ENCODE results near the gene MPND. TPM values are rescaled to one million over a fixed set of nuclear protein-coding genes. Genes with fewer than 3 reads are reported as not detected.
A peak's percentile ranks its signal among the peaks of the same experiment; 100 is the strongest.

MPND gene
- total RNA-seq, 4 donors from 2014 or later = 5.3 to 9.2 (median 7.6) TPM

DNA sequence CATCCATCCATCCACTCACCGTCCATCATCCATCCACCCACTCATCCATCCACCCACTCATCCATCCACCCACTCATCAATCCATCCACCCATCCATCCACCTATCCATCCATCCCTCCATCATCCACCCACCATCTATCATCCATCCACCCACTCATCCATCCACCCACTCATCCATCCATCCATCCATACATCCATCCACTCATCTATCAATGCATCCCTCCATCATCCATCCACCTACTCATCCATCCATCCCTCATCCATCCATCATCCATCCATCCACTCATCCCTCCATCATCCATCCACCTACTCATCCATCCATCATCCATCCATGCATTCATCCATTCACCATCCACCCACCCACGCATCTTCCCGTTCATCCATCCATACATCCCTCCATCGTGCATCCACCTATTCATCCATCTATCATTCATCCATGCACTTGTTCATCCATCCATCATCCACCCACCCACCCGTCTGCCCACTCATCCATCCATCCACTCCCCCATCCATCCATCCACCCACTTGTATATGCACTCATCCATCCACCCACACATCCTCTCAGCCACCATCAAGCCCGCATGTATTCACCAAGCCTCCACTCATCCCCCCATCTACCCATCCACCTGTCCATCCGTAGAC is 8.3 kb upstream of the MPND start:
- intact Hi-C loops (cut with DNase I) = no loop called here
- Histone ChIP-seq H3K4me1 (peaks cover 5 to 17% (median 13%) of the 10 kb centered on the region in 4 donors), H3K36me3 (no peaks in the 10 kb centered on the region), H3K27me3 (no peaks in the 10 kb centered on the region), H3K27ac (replicated peaks in 1 of 4) (no peak overlapping the region), H3K4me3 (no peak overlapping the region), H3K9me3 (no peaks in the 10 kb centered on the region)
- WGBS = 96% methylated on average over 7 of the region's 7 CpGs
- no peak for DNase-seq (ENCODE audit: extremely low spot score)
- TF ChIP-seq EP300 (IDR thresholded peaks at IDR 0.05) (no peak), POLR2AphosphoS5 (IDR thresholded peaks at IDR 0.05) (no peak)

DNA sequence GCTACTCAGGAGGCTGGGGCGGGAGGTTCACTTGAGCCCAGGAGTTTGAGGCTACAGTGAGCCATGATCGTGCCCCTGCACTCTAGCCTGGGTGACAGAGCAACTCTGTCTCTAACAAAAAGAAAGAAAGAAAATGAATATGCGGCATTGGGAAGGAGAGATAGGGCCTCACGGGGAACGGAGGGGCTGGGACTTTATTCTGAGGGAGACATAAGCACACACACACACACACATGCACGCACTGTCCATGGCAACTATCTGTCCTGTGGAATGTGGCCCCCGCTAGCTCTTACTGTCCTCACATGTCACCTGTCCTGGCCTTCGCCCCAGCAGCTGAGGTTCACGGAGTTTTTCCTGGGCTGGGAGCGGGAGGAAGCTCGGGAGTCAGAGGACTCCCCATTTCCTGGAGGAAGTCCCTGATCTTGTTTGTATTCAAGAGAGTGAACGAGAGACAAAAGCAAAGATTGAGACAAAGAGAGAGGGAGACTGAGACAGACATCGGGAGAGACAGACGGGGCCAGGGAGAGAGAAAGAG is 5.4 kb upstream of the MPND start:
- intact Hi-C loops (cut with DNase I) = no loop called here
- TF ChIP-seq EP300 (IDR thresholded peaks at IDR 0.05) = no peak
- TF ChIP-seq, protein P1, sequence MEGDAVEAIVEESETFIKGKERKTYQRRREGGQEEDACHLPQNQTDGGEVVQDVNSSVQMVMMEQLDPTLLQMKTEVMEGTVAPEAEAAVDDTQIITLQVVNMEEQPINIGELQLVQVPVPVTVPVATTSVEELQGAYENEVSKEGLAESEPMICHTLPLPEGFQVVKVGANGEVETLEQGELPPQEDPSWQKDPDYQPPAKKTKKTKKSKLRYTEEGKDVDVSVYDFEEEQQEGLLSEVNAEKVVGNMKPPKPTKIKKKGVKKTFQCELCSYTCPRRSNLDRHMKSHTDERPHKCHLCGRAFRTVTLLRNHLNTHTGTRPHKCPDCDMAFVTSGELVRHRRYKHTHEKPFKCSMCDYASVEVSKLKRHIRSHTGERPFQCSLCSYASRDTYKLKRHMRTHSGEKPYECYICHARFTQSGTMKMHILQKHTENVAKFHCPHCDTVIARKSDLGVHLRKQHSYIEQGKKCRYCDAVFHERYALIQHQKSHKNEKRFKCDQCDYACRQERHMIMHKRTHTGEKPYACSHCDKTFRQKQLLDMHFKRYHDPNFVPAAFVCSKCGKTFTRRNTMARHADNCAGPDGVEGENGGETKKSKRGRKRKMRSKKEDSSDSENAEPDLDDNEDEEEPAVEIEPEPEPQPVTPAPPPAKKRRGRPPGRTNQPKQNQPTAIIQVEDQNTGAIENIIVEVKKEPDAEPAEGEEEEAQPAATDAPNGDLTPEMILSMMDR (IDR thresholded peaks at IDR 0.05) = no peak
- TF ChIP-seq POLR2A (IDR thresholded peaks at IDR 0.05; ENCODE audit: low read depth) = no peak
- no peak for TF ChIP-seq POLR2AphosphoS5 (IDR thresholded peaks at IDR 0.05)
- no peaks in the 10 kb centered on the region for H3K27me3 ChIP-seq
- H3K36me3 ChIP-seq = no peaks in the 10 kb centered on the region
- no peak for DNase-seq (ENCODE audit: extremely low spot score)
- no peaks in the 10 kb centered on the region for H3K9me3 ChIP-seq
- H3K4me3 ChIP-seq = peak overlapping the region; percentile 42 to 60 (median 50)
- H3K27ac ChIP-seq (replicated peaks in 1 of 4) = peak overlapping the region; percentile 18 to 52 (median 43)
- 27% methylated on average over 14 of the region's 14 CpGs for WGBS
- peaks cover 11 to 23% (median 18%) of the 10 kb centered on the region in 4 donors for H3K4me1 ChIP-seq

DNA sequence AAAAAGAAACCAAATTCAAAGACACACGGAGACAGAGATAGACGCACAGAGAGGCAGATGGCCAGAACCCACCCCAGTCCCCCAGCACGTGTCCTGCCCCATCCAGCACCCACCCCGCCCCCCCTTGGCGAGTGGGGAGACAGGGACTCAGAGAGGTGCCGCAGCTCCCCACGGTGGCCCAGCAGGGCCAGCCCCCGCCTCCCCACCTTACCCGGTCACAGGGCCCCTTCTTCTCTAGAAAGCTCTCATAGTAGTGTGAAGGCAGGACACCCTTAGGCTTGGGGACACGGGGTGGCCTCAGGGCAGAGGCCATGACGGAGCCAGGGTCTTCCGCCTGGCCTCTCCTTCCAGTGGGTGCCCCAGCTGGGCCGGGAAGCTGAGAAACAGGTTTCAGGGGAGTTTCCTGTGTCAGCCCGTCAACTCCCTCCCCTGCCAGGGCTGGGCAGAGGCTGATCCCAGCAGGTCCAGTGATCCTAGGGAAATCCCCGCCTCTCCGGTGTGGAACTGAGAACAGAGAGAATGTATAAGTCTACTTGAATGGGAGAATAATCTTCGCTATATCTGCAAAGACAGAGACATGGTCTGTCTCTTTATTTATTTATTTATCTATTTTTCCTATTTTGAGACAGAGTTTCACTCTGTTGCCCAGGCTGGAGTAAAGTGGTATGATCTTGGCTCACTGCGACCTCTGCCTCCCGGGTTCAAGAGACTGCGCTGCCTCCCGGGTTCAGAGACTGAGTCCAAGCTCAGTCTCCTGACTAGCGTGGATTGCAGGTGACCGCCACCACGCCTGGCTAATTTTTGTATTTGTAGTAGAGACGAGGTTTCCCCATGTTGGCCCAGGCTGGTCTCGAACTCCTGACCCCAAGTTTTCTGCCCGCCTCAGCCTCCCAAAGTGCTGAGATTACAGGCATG is 4.7 kb upstream of the MPND start, which contains the start of gene STAP2:
TSS of gene STAP2 (minus strand) at position 387 of the 915 bp plus-strand sequence. CDS start at position 313, 74 bp downstream.
- intact Hi-C loops (cut with DNase I) = no loop called here
- H3K36me3 ChIP-seq = no peaks in the 10 kb centered on the region
- peaks cover 11 to 23% (median 18%) of the 10 kb centered on the region in 4 donors for H3K4me1 ChIP-seq
- TF ChIP-seq POLR2A (IDR thresholded peaks at IDR 0.05; ENCODE audit: low read depth) (no peak), EP300 (IDR thresholded peaks at IDR 0.05) (no peak), POLR2AphosphoS5 (IDR thresholded peaks at IDR 0.05) (no peak)
- TF ChIP-seq, protein P1 (IDR thresholded peaks at IDR 0.05) = no peak
- H3K4me3 ChIP-seq = peak within 1 kb of the TSS; percentile 42 to 60 (median 50)
- DNase-seq (ENCODE audit: extremely low spot score) = no peak
- H3K27ac ChIP-seq (replicated peaks in 1 of 4) = peak within 1 kb of the TSS; percentile 18 to 52 (median 43)
- no peaks in the 10 kb centered on the region for H3K27me3 ChIP-seq
- 61% methylated on average over 20 of the region's 27 CpGs for WGBS
- no peaks in the 10 kb centered on the region for H3K9me3 ChIP-seq

DNA sequence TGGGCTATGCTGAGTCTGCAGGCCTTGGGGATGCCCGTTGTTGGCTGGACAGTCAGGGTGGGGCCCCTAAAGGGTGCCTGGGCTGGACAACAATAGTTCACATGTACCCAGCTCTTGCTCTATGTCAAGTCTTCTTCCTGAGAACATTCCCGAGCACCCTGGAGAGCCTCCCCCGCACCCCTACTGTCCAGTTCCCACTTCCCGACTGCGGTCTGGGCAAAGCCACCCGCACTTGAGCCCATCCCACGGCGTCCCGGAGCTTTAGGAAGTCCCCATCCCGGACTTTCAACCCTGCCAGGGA is 1.1 kb upstream of the MPND start:
- no peaks in the 10 kb centered on the region for H3K9me3 ChIP-seq
- 3% methylated on average over 2 of the region's 10 CpGs for WGBS
- H3K4me1 ChIP-seq = peaks cover 21 to 41% (median 26%) of the 10 kb centered on the region in 4 donors
- H3K27ac ChIP-seq (replicated peaks in 1 of 4) = peak overlapping the region; percentile 93 to 97 (median 96)
- no peaks in the 10 kb centered on the region for H3K27me3 ChIP-seq
- H3K36me3 ChIP-seq = peaks cover 0 to 14% (median 13%) of the 10 kb centered on the region in 4 donors
- intact Hi-C loops (cut with DNase I) = loop anchor here (2.0 kb wide), 1 partner anchor 57 kb away; no protein-coding TSS in a partner anchor
- no peak for DNase-seq (ENCODE audit: extremely low spot score)
- H3K4me3 ChIP-seq = peak overlapping the region; percentile 81 to 99 (median 85)
- TF ChIP-seq EP300 (IDR thresholded peaks at IDR 0.05) (no peak), POLR2AphosphoS5 (IDR thresholded peaks at IDR 0.05) (no peak), POLR2A (IDR thresholded peaks at IDR 0.05; ENCODE audit: low read depth) (no peak)
- TF ChIP-seq, protein P1 (IDR thresholded peaks at IDR 0.05) = no peak

Measured in esophagus muscularis mucosa (tissue), 4 donors.